Fibroblast of lung (primary cell): ENCODE results near the gene PIEZO2. TPM values are rescaled to one million over a fixed set of nuclear protein-coding genes. Genes with fewer than 3 reads are reported as not detected.

Experiments
- DNase-seq, 2 donors: peaks; one replicate each; pipeline versions ENCODE4 v3.0.0 to v3.0.0-alpha.2; 2010; ENCODE audit warnings: low read depth in 2 of 2
- H2AFZ ChIP-seq: 2 replicates; pipeline ENCODE4 v1.5.1; 2012; ENCODE audit warnings: low read length, control low read depth, inconsistent platforms
- H3K27ac ChIP-seq: 2 replicates; pipeline ENCODE4 v1.5.1; 2011; ENCODE audit warnings: low read length, control low read depth; ENCODE audit not compliant: insufficient read depth
- H3K27me3 ChIP-seq: 2 replicates; pipeline ENCODE4 v1.5.1; 2011; ENCODE audit warnings: mild to moderate bottlenecking, low read length; ENCODE audit not compliant: control insufficient read depth, insufficient read depth
- H3K36me3 ChIP-seq: 2 replicates; pipeline ENCODE4 v1.5.1; 2011; ENCODE audit warnings: low read length; ENCODE audit not compliant: control insufficient read depth, insufficient read depth
- H3K4me1 ChIP-seq: 2 replicates; pipeline ENCODE4 v1.5.1; 2011; ENCODE audit warnings: low read length; ENCODE audit not compliant: control insufficient read depth, insufficient read depth; ENCODE audit errors: extremely low read depth
- H3K4me2 ChIP-seq: 2 replicates; pipeline ENCODE4 v1.5.1; 2011; ENCODE audit warnings: low read length, control low read depth; ENCODE audit not compliant: insufficient read depth; ENCODE audit errors: extremely low read depth
- H3K4me3 ChIP-seq, 4 experiments: fragments of 200-600 bp in 1 of 4; sonication (generic) in 1 of 4; replicated peaks in 1 of 4; 2 replicates each; pipeline ENCODE4 v1.5.1; 2011 to 2016; ENCODE audit warnings: low read length in 4 of 4, low read depth in 3 of 4, mild to moderate bottlenecking in 3 of 4, control low read depth in 2 of 4, inconsistent platforms in 1 of 4, mixed read lengths in 1 of 4; ENCODE audit not compliant: insufficient read depth in 1 of 4; ENCODE audit errors: control extremely low read depth in 1 of 4
- H3K79me2 ChIP-seq: 2 replicates; pipeline ENCODE4 v1.5.1; 2012; ENCODE audit warnings: mild to moderate bottlenecking, low read length, inconsistent platforms; ENCODE audit not compliant: control insufficient read depth, insufficient read depth
- H3K9ac ChIP-seq: 2 replicates; pipeline ENCODE4 v1.5.1; 2011; ENCODE audit warnings: mild to moderate bottlenecking, low read length, control low read depth; ENCODE audit not compliant: insufficient read depth
- H3K9me3 ChIP-seq: 2 replicates; pipeline ENCODE4 v1.5.1; 2012; ENCODE audit warnings: low read depth, low read length; ENCODE audit not compliant: control insufficient read depth, insufficient read depth
- H4K20me1 ChIP-seq: 2 replicates; pipeline ENCODE4 v1.5.1; 2011; ENCODE audit warnings: low read length; ENCODE audit not compliant: control insufficient read depth, insufficient read depth; ENCODE audit errors: extremely low read depth
- CTCF ChIP-seq, 2 donors: IDR thresholded peaks in 1 of 2; conservative IDR thresholded peaks in 1 of 2; 1 replicate in 1 of 2; 2 replicates in 1 of 2; pipeline ENCODE4 v1.5.1; 2011 to 2012; ENCODE audit warnings: low read length in 2 of 2, control low read depth in 1 of 2, inconsistent platforms in 1 of 2, low read depth in 1 of 2, mild to moderate bottlenecking in 1 of 2
- EZH2 ChIP-seq: IDR thresholded peaks from 2 replicates; pipeline ENCODE4 v1.5.1; 2012; ENCODE audit warnings: low read length, control low read depth, mild to moderate bottlenecking; ENCODE audit errors: missing control alignments
- polyA plus RNA-seq, 2 donors: library from polyadenylated mRNA; depleted of rRNA in 1 of 2; stranded (reverse) in 1 of 2; unstranded in 1 of 2; fragments of >200 nt; gene quantifications; 2 replicates each; pipeline ENCODE4 v1.2.1, GENCODE V29; 2011 to 2012; ENCODE audit warnings: missing spikeins in 1 of 2
- total RNA-seq: library from RNA; depleted of rRNA; stranded (reverse); fragments of >200 nt; gene quantifications from 2 replicates; pipeline ENCODE4 v1.2.1, GENCODE V29; 2014

Gene PIEZO2
- total and polyA plus RNA-seq, 2 donors (not counting 1 experiment from before 2014, with no cell fraction given): 1.2 to 6.6 TPM

DNA sequence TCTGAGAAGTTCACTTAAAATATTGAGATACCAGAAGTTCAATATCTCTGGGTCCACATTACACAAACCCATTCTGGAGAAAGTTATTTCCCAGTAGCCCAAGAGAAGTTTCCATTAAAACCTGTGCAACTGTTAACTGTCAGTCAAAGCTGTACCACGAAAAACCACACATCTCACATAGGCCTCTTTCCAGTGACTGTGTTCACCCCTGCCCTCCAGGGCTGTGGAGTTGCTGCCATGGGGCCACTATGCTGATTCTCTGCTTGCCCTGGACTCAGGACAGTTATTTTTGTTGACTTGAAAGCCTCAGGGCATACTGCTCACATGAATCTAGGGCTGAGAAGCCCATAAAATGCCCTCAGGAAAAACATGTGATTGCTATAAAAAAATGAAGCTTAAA, 153.8 kb downstream of the PIEZO2 start:
- Histone ChIP-seq H3K4me2 (no peak overlapping the region), H3K4me3 (no peak overlapping the region), H2AFZ (no peak overlapping the region), H3K79me2 (no peaks in the 10 kb centered on the region), H3K27me3 (no peaks in the 10 kb centered on the region), H4K20me1 (no peaks in the 10 kb centered on the region), H3K27ac (no peak overlapping the region), H3K36me3 (no peaks in the 10 kb centered on the region), H3K9me3 (no peaks in the 10 kb centered on the region), H3K9ac (no peak overlapping the region), H3K4me1 (no peaks in the 10 kb centered on the region)
- no peak for DNase-seq
- no peak for TF ChIP-seq EZH2
- TF ChIP-seq CTCF (conservative IDR thresholded peaks at IDR 0.05 in 1 of 2, IDR thresholded peaks at IDR 0.05 in 1 of 2; ENCODE audit: low read depth in 1 of 2, low read length in 2 of 2): no peak

- Histone ChIP-seq H4K20me1 (no peaks in the 10 kb centered on the region), H3K79me2 (no peaks in the 10 kb centered on the region), H3K27me3 (no peaks in the 10 kb centered on the region), H3K27ac (no peak overlapping the region), H3K9me3 (no peaks in the 10 kb centered on the region), H3K9ac (no peak overlapping the region), H3K36me3 (no peaks in the 10 kb centered on the region), H3K4me2 (no peak overlapping the region), H3K4me1 (no peaks in the 10 kb centered on the region), H3K4me3 (no peak overlapping the region), H2AFZ (no peak overlapping the region)
- DNase-seq: no peak
- TF ChIP-seq CTCF (conservative IDR thresholded peaks at IDR 0.05 in 1 of 2, IDR thresholded peaks at IDR 0.05 in 1 of 2; ENCODE audit: low read depth in 1 of 2, low read length in 2 of 2): no peak
- TF ChIP-seq EZH2: no peak
Measured at GRCh38 chr18:10989486-10989885, 159.9 kb downstream of the PIEZO2 start.

- H3K36me3 ChIP-seq: no peaks in the 10 kb centered on the region
- no peak overlapping the region for H3K4me3 ChIP-seq
- no peaks in the 10 kb centered on the region for H4K20me1 ChIP-seq
- no peak overlapping the region for H3K4me2 ChIP-seq
- no peaks in the 10 kb centered on the region for H3K4me1 ChIP-seq
- no peak overlapping the region for H2AFZ ChIP-seq
- DNase-seq: no peak
- H3K9ac ChIP-seq: no peak overlapping the region
- H3K79me2 ChIP-seq: no peaks in the 10 kb centered on the region
- no peak for TF ChIP-seq CTCF (conservative IDR thresholded peaks at IDR 0.05 in 1 of 2, IDR thresholded peaks at IDR 0.05 in 1 of 2; ENCODE audit: low read depth in 1 of 2, low read length in 2 of 2)
- no peak for TF ChIP-seq EZH2
- no peaks in the 10 kb centered on the region for H3K9me3 ChIP-seq
- H3K27me3 ChIP-seq: no peaks in the 10 kb centered on the region
- H3K27ac ChIP-seq: no peak overlapping the region
Measured at GRCh38 chr18:10985689-10986088, 163.7 kb downstream of the PIEZO2 start.
